Astrocyte of the hippocampus (primary cell): ENCODE data around the gene ICAM5.
"Not testable (repeated sequence)": the region's sequence is repeated elsewhere in the genome, so short reads cannot be mapped to it uniquely, and the experiment has no call there.

Source experiments
- DNase-seq: peaks from one replicate; pipeline ENCODE4 v3.0.0; 2011; ENCODE audit warnings: low read depth, low spot score

The ICAM5 gene

GRCh38 chr19:10320602-10321416, 31.1 kb downstream of the ICAM5 start:
- no peak for DNase-seq

GRCh38 chr19:10321417-10321797, 31.7 kb downstream of the ICAM5 start:
- DNase-seq: no peak

GRCh38 chr19:10321874-10322835, 32.4 kb downstream of the ICAM5 start:
- DNase-seq: no peak

- no peak for DNase-seq
Measured at GRCh38 chr19:10325732-10326131, 36.0 kb downstream of the ICAM5 start.

GRCh38 chr19:10327793-10328192, 38.0 kb downstream of the ICAM5 start:
- no peak for DNase-seq

- no peak for DNase-seq
Measured at GRCh38 chr19:10328558-10329429, 39.0 kb downstream of the ICAM5 start.

- DNase-seq: no peak
Measured at GRCh38 chr19:10329555-10329954, 39.8 kb downstream of the ICAM5 start.

GRCh38 chr19:10332158-10332964, 42.6 kb downstream of the ICAM5 start:
- DNase-seq: no peak

GRCh38 chr19:10332965-10333757, 43.4 kb downstream of the ICAM5 start, which contains the start of gene RAVER1:
Gene RAVER1 (minus strand): TSS chr19:10333529. CDS start chr19:10333507, 22 bp downstream.
- peak; percentile 99 for DNase-seq

- DNase-seq: peak; percentile 38
Measured at GRCh38 chr19:10333758-10334587, 44.2 kb downstream of the ICAM5 start.

GRCh38 chr19:10334588-10335351, 45.0 kb downstream of the ICAM5 start:
- peak; percentile 96 for DNase-seq

- DNase-seq: no peak
Measured at GRCh38 chr19:10335352-10335985, 45.7 kb downstream of the ICAM5 start.

- DNase-seq: not testable (repeated sequence)
Measured at GRCh38 chr19:10336725-10337124, 47.0 kb downstream of the ICAM5 start.

GRCh38 chr19:10338940-10339339, 49.2 kb downstream of the ICAM5 start:
- no peak for DNase-seq

GRCh38 chr19:10339380-10339960, 49.7 kb downstream of the ICAM5 start, which contains the start of gene ICAM3:
Gene ICAM3 (minus strand): TSS chr19:10339624. CDS start chr19:10339614, 10 bp downstream.
- no peak for DNase-seq

- DNase-seq: no peak
Measured at GRCh38 chr19:10339977-10340376, 50.2 kb downstream of the ICAM5 start.

- no peak for DNase-seq
Measured at GRCh38 chr19:10343495-10343894, 53.7 kb downstream of the ICAM5 start.
